Measurements from ENCODE around the gene GAREM1. TPM values are rescaled to one million over a fixed set of nuclear protein-coding genes. Genes with fewer than 3 reads are reported as not detected.

Gene GAREM1
- polyA plus RNA-seq, 1 of the 3 experiments (the other 2 are of a cell fraction) = 2.8 TPM

DNA sequence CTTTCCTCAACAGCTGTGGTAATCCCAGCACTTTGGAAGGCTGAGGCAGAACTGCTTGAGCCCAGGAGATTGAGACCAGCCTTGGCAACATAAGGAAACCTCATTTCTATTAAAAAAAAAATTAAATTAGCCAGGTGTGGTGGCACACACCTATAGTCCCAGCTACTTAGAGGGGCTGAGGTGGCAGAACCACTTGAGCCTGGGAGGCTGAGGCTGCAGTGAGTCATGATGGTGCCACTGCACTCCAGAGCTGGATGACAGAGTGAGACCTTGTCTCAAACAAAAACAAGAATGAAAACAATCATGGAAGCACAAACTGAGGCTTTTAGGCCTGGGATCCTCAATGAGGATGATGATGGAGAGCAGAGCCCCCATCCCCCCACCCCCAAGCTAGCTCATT lies 19.8 kb downstream of the GAREM1 start:
- no peak for DNase-seq
- Histone ChIP-seq H4K20me1 (ENCODE audit: insufficient read depth) (no peaks in the 10 kb centered on the region; the same call in 1 of the 2 replicates), H3K27me3 (ENCODE audit: insufficient read depth) (no peaks in the 10 kb centered on the region), H3K36me3 (replicated peaks in 1 of 2; ENCODE audit: control insufficient read depth in 1 of 2, insufficient read depth in 2 of 2, low read length in 1 of 2) (no peaks in the 10 kb centered on the region), H3K9ac (no peak overlapping the region), H3K79me2 (ENCODE audit: insufficient read depth) (peaks cover 4% of the 10 kb centered on the region), H3K4me1 (ENCODE audit: control insufficient read depth in 1 of 2, insufficient read depth in 2 of 2, low read depth in 1 of 2, low read length in 1 of 2) (peaks cover 0 to 3% of the 10 kb centered on the region in 2 experiments; a peak in 2 of 4 replicates), H3K4me3 (ENCODE audit: low read depth in 2 of 2, low read length in 1 of 2) (no peak overlapping the region), H3K9me2 (no peaks in the 10 kb centered on the region), H3F3A (replicated peaks; ENCODE audit: insufficient read depth) (no peaks in the 10 kb centered on the region), H3K27ac (ENCODE audit: low read depth in 2 of 2, low read length in 1 of 2) (no peak overlapping the region), H3K9me3 (no peaks in the 10 kb centered on the region), H3K4me2 (no peak overlapping the region), H2AFZ (ENCODE audit: low read depth) (no peak overlapping the region)
- ChIA-PET POLR2A (no interaction called here), CTCF (interaction anchor here (0.8 to 3.6 kb wide), 4 partner anchors 10 to 161 kb away, joined by 3 to 18 read pairs (median 10); partner anchors contain the start of gene GAREM1)
- TF ChIP-seq, protein P1, sequence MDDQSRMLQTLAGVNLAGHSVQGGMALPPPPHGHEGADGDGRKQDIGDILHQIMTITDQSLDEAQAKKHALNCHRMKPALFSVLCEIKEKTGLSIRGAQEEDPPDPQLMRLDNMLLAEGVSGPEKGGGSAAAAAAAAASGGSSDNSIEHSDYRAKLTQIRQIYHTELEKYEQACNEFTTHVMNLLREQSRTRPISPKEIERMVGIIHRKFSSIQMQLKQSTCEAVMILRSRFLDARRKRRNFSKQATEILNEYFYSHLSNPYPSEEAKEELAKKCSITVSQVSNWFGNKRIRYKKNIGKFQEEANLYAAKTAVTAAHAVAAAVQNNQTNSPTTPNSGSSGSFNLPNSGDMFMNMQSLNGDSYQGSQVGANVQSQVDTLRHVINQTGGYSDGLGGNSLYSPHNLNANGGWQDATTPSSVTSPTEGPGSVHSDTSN (IDR thresholded peaks at IDR 0.05) = no peak
- TF ChIP-seq GABPA (IDR thresholded peaks at IDR 0.05; ENCODE audit: low read depth) (no peak), RXRA (IDR thresholded peaks at IDR 0.05; ENCODE audit: borderline replicate concordance, low read depth) (no peak), EZH2phosphoT487 (IDR thresholded peaks at IDR 0.05; ENCODE audit: borderline replicate concordance, low read depth) (no peak)

DNA sequence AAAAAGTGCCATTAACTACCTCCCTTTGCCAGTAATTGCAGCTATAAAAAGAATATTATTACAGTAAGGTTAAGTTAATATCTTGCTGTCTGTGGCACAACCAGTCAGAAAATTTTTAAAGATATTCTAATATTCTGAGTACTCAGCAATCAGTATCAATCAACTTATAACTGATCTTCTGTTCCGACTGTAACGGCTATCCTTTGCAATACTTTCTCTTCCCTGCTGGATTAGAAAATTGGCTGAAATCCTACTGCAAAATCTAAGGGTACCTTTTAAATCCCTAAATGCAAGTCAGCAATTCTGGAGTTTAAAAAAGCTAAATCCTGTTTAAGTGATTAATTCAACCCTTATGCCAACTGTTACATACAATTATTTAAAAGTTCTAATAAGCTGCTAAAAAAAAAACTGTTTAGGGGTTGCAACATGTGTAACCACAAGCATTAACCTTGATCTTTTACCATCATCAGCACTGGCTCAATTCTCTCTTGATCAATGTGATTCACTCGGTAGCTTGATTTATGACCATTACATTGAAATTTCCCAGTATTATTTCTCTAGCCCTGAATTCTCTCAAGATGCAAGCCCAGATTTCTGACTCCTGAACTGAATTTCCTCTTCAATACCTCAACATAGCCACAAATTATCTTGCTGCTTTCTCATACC lies 20.5 kb downstream of the GAREM1 start:
- no peaks in the 10 kb centered on the region for H3K36me3 ChIP-seq (replicated peaks in 1 of 2; ENCODE audit: control insufficient read depth in 1 of 2, insufficient read depth in 2 of 2, low read length in 1 of 2)
- peaks cover 0 to 3% of the 10 kb centered on the region in 2 experiments; a peak in 2 of 4 replicates for H3K4me1 ChIP-seq (ENCODE audit: control insufficient read depth in 1 of 2, insufficient read depth in 2 of 2, low read depth in 1 of 2, low read length in 1 of 2)
- no peak for DNase-seq
- WGBS (ENCODE audit: low lambda C conversion rate) = 94% methylated on average over 3 of the region's 3 CpGs
- no peak overlapping the region for H2AFZ ChIP-seq (ENCODE audit: low read depth)
- H3K27me3 ChIP-seq (ENCODE audit: insufficient read depth) = no peaks in the 10 kb centered on the region
- ChIA-PET POLR2A (no interaction called here), CTCF (interaction anchor here (0.6 to 3.6 kb wide), 5 partner anchors 10 to 266 kb away, joined by 3 to 18 read pairs (median 5); partner anchors contain the start of gene GAREM1)
- H3F3A ChIP-seq (replicated peaks; ENCODE audit: insufficient read depth) = no peaks in the 10 kb centered on the region
- H3K79me2 ChIP-seq (ENCODE audit: insufficient read depth) = peaks cover 4% of the 10 kb centered on the region
- H3K27ac ChIP-seq (ENCODE audit: low read depth in 2 of 2, low read length in 1 of 2) = no peak overlapping the region
- no peak overlapping the region for H3K9ac ChIP-seq
- no peak for TF ChIP-seq CHD2 (IDR thresholded peaks at IDR 0.05; ENCODE audit: low read length, partially characterized antibody)
- TF ChIP-seq, protein P2, sequence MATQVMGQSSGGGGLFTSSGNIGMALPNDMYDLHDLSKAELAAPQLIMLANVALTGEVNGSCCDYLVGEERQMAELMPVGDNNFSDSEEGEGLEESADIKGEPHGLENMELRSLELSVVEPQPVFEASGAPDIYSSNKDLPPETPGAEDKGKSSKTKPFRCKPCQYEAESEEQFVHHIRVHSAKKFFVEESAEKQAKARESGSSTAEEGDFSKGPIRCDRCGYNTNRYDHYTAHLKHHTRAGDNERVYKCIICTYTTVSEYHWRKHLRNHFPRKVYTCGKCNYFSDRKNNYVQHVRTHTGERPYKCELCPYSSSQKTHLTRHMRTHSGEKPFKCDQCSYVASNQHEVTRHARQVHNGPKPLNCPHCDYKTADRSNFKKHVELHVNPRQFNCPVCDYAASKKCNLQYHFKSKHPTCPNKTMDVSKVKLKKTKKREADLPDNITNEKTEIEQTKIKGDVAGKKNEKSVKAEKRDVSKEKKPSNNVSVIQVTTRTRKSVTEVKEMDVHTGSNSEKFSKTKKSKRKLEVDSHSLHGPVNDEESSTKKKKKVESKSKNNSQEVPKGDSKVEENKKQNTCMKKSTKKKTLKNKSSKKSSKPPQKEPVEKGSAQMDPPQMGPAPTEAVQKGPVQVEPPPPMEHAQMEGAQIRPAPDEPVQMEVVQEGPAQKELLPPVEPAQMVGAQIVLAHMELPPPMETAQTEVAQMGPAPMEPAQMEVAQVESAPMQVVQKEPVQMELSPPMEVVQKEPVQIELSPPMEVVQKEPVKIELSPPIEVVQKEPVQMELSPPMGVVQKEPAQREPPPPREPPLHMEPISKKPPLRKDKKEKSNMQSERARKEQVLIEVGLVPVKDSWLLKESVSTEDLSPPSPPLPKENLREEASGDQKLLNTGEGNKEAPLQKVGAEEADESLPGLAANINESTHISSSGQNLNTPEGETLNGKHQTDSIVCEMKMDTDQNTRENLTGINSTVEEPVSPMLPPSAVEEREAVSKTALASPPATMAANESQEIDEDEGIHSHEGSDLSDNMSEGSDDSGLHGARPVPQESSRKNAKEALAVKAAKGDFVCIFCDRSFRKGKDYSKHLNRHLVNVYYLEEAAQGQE (IDR thresholded peaks at IDR 0.05; ENCODE audit: low read depth, low read length) = no peak
- TF ChIP-seq TAF1 (IDR thresholded peaks at IDR 0.05; ENCODE audit: borderline replicate concordance, low read depth, low read length) = no peak
- TF ChIP-seq FOXM1 (IDR thresholded peaks at IDR 0.05; ENCODE audit: low read depth) = no peak
- no peak for TF ChIP-seq EP300 (IDR thresholded peaks at IDR 0.05; ENCODE audit: borderline replicate concordance in 1 of 2, low read depth in 1 of 2, low read length in 1 of 2)
- TF ChIP-seq NFIC (IDR thresholded peaks at IDR 0.05; ENCODE audit: borderline replicate concordance) = no peak
- no peak for TF ChIP-seq POLR2AphosphoS5 (IDR thresholded peaks at IDR 0.05; ENCODE audit: low read depth, low read length)
- no peak for TF ChIP-seq RFX5 (IDR thresholded peaks at IDR 0.05; ENCODE audit: low read length)
- TF ChIP-seq, protein P3, sequence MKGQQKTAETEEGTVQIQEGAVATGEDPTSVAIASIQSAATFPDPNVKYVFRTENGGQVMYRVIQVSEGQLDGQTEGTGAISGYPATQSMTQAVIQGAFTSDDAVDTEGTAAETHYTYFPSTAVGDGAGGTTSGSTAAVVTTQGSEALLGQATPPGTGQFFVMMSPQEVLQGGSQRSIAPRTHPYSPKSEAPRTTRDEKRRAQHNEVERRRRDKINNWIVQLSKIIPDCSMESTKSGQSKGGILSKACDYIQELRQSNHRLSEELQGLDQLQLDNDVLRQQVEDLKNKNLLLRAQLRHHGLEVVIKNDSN (IDR thresholded peaks at IDR 0.05; ENCODE audit: borderline replicate concordance, low read depth) = no peak
- no peak for TF ChIP-seq JUND (IDR thresholded peaks at IDR 0.05)
- TF ChIP-seq MEF2A (IDR thresholded peaks at IDR 0.05; ENCODE audit: borderline replicate concordance, low read depth) = no peak
- TF ChIP-seq YY1 (IDR thresholded peaks at IDR 0.05; ENCODE audit: low read depth) = no peak
- no peak for TF ChIP-seq TEAD4 (IDR thresholded peaks at IDR 0.05; ENCODE audit: borderline replicate concordance, insufficient read depth)
- H3K4me3 ChIP-seq (ENCODE audit: low read depth in 2 of 2, low read length in 1 of 2) = no peak overlapping the region
- H3K9me3 ChIP-seq = no peaks in the 10 kb centered on the region
- no peaks in the 10 kb centered on the region; the same call in 1 of the 2 replicates for H4K20me1 ChIP-seq (ENCODE audit: insufficient read depth)
- no peak overlapping the region for H3K4me2 ChIP-seq
- H3K9me2 ChIP-seq = no peaks in the 10 kb centered on the region
